ENCODE data around the gene BABAM2. TPM values are rescaled to one million over a fixed set of nuclear protein-coding genes. Genes with fewer than 3 reads are reported as not detected.

The BABAM2 gene
- total RNA-seq, 1 experiment from 2014 or later: 27.1 TPM

DNA sequence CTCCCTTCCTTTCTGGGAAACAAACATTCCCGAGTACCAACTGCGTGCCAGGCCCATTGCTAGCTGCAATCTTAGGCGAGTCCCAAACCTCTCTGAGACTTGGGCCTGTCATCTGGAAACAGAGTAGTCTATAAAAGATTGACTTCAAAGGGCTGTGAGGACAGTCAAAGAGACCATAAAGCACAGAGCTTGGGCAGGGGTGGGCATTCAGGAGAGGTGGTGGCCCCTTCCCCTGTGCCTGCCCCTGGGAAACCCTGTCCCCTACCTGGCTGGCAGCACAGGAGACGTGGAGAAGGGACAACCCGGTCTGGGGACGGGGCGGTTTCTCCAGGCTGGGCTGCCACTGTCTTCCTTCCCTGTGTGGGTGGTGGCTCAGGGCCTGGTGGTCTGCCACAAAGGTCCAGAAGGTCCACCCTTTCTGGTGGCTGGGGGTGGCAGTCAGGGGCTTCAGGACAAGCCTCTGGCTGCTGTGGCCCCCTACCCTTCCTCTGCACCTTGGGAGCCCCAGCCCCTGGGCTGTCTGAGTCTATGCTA lies 468.2 kb downstream of the BABAM2 start:
- no peaks in the 10 kb centered on the region for H3K79me2 ChIP-seq (ENCODE audit: insufficient read depth, low read length)
- H4K5ac ChIP-seq (ENCODE audit: insufficient read length, low read depth, low read length): no peak overlapping the region
- no peak overlapping the region for H3K27ac Mint-ChIP-seq
- no peak overlapping the region for H3K4me3 Mint-ChIP-seq
- H3T11ph ChIP-seq (ENCODE audit: low read length): no peak overlapping the region
- H4K8ac ChIP-seq (replicated peaks; ENCODE audit: insufficient read length, low read depth, low read length): no peak overlapping the region
- WGBS (ENCODE audit: extremely low coverage, insufficient read length, low lambda C conversion rate): no CpG with 5 or more reads among the region's 7 CpGs
- no peaks in the 10 kb centered on the region for H3K9me3 ChIP-seq (ENCODE audit: control insufficient read depth, low read depth, low read length)
- H3K79me1 ChIP-seq (ENCODE audit: insufficient read depth, low read depth, low read length, poor library complexity, severe bottlenecking): no peaks in the 10 kb centered on the region
- no peak overlapping the region for H3K56ac ChIP-seq (ENCODE audit: insufficient read length, low read depth, low read length)
- H3K14ac ChIP-seq (ENCODE audit: insufficient read depth, low read length): no peak overlapping the region
- H4K20me1 ChIP-seq (ENCODE audit: control insufficient read depth, insufficient read depth, insufficient read length): no peaks in the 10 kb centered on the region
- no peak overlapping the region for H2BK12ac ChIP-seq (ENCODE audit: insufficient read length, low read depth, low read length)
- no peak overlapping the region for H3K18ac ChIP-seq (ENCODE audit: insufficient read length, low read depth, low read length)
- no peak overlapping the region for H2BK15ac ChIP-seq (ENCODE audit: low read depth, low read length)
- TF ChIP-seq, protein P1, sequence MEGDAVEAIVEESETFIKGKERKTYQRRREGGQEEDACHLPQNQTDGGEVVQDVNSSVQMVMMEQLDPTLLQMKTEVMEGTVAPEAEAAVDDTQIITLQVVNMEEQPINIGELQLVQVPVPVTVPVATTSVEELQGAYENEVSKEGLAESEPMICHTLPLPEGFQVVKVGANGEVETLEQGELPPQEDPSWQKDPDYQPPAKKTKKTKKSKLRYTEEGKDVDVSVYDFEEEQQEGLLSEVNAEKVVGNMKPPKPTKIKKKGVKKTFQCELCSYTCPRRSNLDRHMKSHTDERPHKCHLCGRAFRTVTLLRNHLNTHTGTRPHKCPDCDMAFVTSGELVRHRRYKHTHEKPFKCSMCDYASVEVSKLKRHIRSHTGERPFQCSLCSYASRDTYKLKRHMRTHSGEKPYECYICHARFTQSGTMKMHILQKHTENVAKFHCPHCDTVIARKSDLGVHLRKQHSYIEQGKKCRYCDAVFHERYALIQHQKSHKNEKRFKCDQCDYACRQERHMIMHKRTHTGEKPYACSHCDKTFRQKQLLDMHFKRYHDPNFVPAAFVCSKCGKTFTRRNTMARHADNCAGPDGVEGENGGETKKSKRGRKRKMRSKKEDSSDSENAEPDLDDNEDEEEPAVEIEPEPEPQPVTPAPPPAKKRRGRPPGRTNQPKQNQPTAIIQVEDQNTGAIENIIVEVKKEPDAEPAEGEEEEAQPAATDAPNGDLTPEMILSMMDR (conservative IDR thresholded peaks at IDR 0.05): no peak
- H2AFZ ChIP-seq (ENCODE audit: low read length): no peak overlapping the region
- H3K4me2 ChIP-seq (ENCODE audit: insufficient read depth, insufficient read length, low read length): no peak overlapping the region
- peaks cover 17 to 32% of the 10 kb centered on the region in 2 experiments for H3K4me1 Mint-ChIP-seq
- H3K27ac ChIP-seq (ENCODE audit: insufficient read length, low read depth, low read length): no peak overlapping the region
- peaks cover 8% of the 10 kb centered on the region for H3K27me3 Mint-ChIP-seq (ENCODE audit: low read depth)
- H4K91ac ChIP-seq (ENCODE audit: insufficient read length, low read depth, low read length): no peak overlapping the region
- H3K4me1 ChIP-seq (ENCODE audit: insufficient read depth, low read length): no peaks in the 10 kb centered on the region
- no peaks in the 10 kb centered on the region for H3K27me3 ChIP-seq (ENCODE audit: insufficient read depth, low read length)
- H3K23ac ChIP-seq (ENCODE audit: insufficient read length, low read depth, low read length): no peak overlapping the region
- no peak overlapping the region for H2BK5ac ChIP-seq (ENCODE audit: insufficient read length, low read length)
- H3K23me2 ChIP-seq (ENCODE audit: insufficient read length, low read depth, low read length, poor library complexity, severe bottlenecking): no peaks in the 10 kb centered on the region
- H3K36me3 Mint-ChIP-seq (ENCODE audit: insufficient read depth in 1 of 3, low read depth in 3 of 3): no peaks in the 10 kb centered on the region; a peak in 2 of 7 replicates
- no peak overlapping the region for H2BK20ac ChIP-seq (ENCODE audit: low read depth, low read length, poor library complexity, severe bottlenecking)
- H2AK5ac ChIP-seq (ENCODE audit: insufficient read length, low read length): no peak overlapping the region
- no peaks in the 10 kb centered on the region for H3K9me3 Mint-ChIP-seq
- H3K9ac ChIP-seq (ENCODE audit: extremely low read depth, insufficient read length, low read length): no peak overlapping the region
- H3K4ac ChIP-seq (ENCODE audit: low read depth, low read length): no peak overlapping the region
- no peak overlapping the region for H2BK120ac ChIP-seq (ENCODE audit: low read depth, low read length, poor library complexity, severe bottlenecking)
- no peak for DNase-seq

Data from H9 (cell line).